ENCODE results near the gene UBAC2.

The UBAC2 gene

DNA sequence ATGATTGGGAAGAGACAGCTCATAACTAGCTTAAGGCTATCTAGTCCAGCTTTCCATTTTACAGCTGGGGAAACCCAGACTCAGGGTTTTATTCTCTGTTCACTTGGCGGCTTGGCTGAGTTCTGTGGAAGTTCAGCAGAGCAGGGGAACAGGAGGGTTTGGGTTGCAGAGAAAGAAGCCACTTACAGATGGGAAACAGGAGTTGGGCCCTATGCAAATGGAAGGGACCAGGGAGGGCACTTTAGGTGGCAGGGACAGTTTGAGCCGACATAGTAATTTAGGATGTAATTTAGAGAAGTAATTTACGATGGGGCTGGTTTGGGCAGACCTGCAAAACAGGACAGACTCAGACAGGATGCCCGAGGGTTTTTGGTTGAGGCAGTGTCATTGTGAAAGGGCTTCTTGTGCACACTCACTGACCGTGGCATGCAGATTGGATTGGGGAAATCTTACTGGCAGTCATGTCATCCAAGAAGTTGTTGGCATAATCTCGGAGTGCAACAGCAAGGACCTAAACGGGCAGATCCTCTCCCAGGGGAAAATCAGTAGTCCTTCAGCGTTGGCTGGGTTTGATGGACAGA is 153.8 kb downstream of the UBAC2 start:
- Histone ChIP-seq H2AFZ (no peak overlapping the region), H3K79me2 (no peaks in the 10 kb centered on the region), H3K27ac (no peak overlapping the region), H3K4me1 (no peaks in the 10 kb centered on the region), H3K36me3 (ENCODE audit: control insufficient read depth, insufficient read depth, low read length) (no peaks in the 10 kb centered on the region), H3K9me3 (ENCODE audit: control insufficient read depth, low read length) (no peaks in the 10 kb centered on the region), H3K4me3 (ENCODE audit: low read depth, low read length) (no peak overlapping the region), H3K27me3 (ENCODE audit: control insufficient read depth, insufficient read depth, low read length) (no peaks in the 10 kb centered on the region), H3K9ac (no peak overlapping the region), H3K4me2 (ENCODE audit: low read length) (no peak overlapping the region)
- TF ChIP-seq CTCF (IDR thresholded peaks at IDR 0.05), result no peak

DNA sequence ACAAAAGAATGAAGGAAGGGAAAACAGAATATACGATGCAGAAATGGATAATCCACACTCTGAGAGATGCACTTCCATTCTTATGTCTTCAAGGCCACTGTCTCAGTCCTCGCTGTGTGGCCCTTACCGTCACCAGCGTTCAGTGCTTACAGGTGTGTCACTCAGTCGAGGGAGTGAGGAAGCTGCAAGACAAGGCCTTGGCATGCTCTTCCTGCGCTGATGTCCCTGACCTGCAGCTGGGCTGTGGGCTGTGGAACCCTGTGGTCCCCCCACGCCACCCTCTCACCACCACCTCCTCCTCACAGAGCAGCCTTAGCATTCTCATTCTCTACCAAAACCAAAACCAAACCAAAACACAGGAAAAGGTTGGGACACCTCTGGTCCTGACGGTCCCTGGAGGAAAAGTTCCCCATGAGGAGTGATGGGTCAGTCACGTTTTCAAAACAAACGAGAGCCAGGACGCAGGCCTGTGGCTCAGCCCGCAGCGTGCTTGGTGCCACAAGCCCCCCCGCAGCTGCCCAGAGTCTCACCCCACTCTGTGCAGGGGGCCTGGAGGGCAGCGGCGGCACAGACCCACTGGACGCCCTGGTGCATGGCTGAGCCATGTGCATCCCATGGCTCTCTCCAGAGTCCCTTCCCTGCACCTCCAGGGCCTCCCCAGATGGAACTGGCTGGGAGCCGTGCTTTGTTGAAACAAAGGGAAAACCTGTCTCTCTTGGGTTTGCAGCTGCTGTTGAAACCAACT is 154.8 kb downstream of the UBAC2 start:
- no peaks in the 10 kb centered on the region for H3K79me2 ChIP-seq
- H3K9ac ChIP-seq, result no peak overlapping the region
- no peaks in the 10 kb centered on the region for H3K9me3 ChIP-seq (ENCODE audit: control insufficient read depth, low read length)
- H2AFZ ChIP-seq, result no peak overlapping the region
- TF ChIP-seq CTCF (IDR thresholded peaks at IDR 0.05), result no peak
- no peak overlapping the region for H3K4me2 ChIP-seq (ENCODE audit: low read length)
- H3K27me3 ChIP-seq (ENCODE audit: control insufficient read depth, insufficient read depth, low read length), result no peaks in the 10 kb centered on the region
- H3K4me1 ChIP-seq, result no peaks in the 10 kb centered on the region
- H3K27ac ChIP-seq, result peak overlapping the region; percentile 65
- no peak overlapping the region for H3K4me3 ChIP-seq (ENCODE audit: low read depth, low read length)
- H3K36me3 ChIP-seq (ENCODE audit: control insufficient read depth, insufficient read depth, low read length), result no peaks in the 10 kb centered on the region

GRCh38 chr13:99356012-99356261 is 155.3 kb downstream of the UBAC2 start:
- no peak overlapping the region for H3K9ac ChIP-seq
- no peaks in the 10 kb centered on the region for H3K4me1 ChIP-seq
- no peak overlapping the region for H3K4me2 ChIP-seq (ENCODE audit: low read length)
- no peaks in the 10 kb centered on the region for H3K36me3 ChIP-seq (ENCODE audit: control insufficient read depth, insufficient read depth, low read length)
- H3K27me3 ChIP-seq (ENCODE audit: control insufficient read depth, insufficient read depth, low read length), result no peaks in the 10 kb centered on the region
- H3K27ac ChIP-seq, result peak overlapping the region; percentile 65
- no peaks in the 10 kb centered on the region for H3K79me2 ChIP-seq
- no peak overlapping the region for H3K4me3 ChIP-seq (ENCODE audit: low read depth, low read length)
- no peak overlapping the region for H2AFZ ChIP-seq
- no peaks in the 10 kb centered on the region for H3K9me3 ChIP-seq (ENCODE audit: control insufficient read depth, low read length)
- no peak for TF ChIP-seq CTCF (IDR thresholded peaks at IDR 0.05)

DNA sequence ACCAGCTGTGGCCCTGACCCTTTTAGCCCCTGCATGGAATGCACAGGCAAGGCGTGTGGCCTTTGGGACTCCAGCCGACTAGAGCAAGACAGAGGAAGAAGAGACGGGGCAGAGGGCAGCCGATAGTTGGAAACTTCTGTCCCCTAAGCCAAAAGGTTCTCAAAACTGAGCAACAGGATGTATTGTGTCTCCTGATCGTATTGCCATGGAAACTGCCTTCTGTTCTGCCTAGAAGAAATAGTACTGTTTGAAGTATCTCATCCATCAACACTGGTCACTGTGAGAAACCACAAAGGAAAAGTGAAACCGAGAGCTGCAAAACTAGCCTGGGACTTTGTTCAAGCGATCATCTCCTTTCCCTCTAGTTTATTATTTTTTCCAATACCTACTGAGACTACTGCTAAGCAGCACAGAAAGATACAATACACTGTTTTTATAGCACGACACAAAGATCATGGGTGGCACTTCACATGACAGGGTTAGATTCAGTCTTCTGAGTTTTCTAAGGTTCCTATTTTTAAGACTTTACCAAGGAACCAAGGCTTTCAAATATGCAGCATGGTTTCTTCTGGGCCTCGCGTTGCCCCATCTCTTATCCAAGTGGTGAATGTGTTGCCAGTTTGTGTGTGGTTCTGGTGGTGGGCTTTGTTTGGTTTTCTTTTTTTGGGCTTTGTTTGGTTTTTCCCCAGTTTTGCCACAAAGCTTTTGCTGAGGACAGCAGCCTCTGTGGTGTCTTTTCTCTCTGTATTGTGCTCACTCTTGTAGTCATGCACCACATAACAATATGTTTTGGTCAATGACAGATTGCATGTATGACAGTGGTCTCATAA is 155.8 kb downstream of the UBAC2 start:
- H3K36me3 ChIP-seq (ENCODE audit: control insufficient read depth, insufficient read depth, low read length), result no peaks in the 10 kb centered on the region
- no peak overlapping the region for H3K4me3 ChIP-seq (ENCODE audit: low read depth, low read length)
- no peaks in the 10 kb centered on the region for H3K4me1 ChIP-seq
- no peaks in the 10 kb centered on the region for H3K79me2 ChIP-seq
- peak overlapping the region; percentile 65 for H3K27ac ChIP-seq
- no peak for TF ChIP-seq CTCF (IDR thresholded peaks at IDR 0.05)
- H3K27me3 ChIP-seq (ENCODE audit: control insufficient read depth, insufficient read depth, low read length), result no peaks in the 10 kb centered on the region
- H3K4me2 ChIP-seq (ENCODE audit: low read length), result peak overlapping the region; percentile 29
- H3K9me3 ChIP-seq (ENCODE audit: control insufficient read depth, low read length), result no peaks in the 10 kb centered on the region
- H2AFZ ChIP-seq, result no peak overlapping the region
- no peak overlapping the region for H3K9ac ChIP-seq
